Measurements from ENCODE around the gene CXXC5. TPM values are rescaled to one million over a fixed set of nuclear protein-coding genes. Genes with fewer than 3 reads are reported as not detected.

CXXC5 gene
- total and polyA plus RNA-seq, 2 experiments from 2014 or later: 81.4 to 168 TPM

DNA sequence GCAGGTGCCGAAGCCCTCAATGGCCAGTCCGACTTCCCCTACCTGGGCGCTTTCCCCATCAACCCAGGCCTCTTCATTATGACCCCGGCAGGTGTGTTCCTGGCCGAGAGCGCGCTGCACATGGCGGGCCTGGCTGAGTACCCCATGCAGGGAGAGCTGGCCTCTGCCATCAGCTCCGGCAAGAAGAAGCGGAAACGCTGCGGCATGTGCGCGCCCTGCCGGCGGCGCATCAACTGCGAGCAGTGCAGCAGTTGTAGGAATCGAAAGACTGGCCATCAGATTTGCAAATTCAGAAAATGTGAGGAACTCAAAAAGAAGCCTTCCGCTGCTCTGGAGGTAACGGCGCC lies 32.9 kb downstream of the CXXC5 start:
- Histone ChIP-seq H3K4me3 (no peak overlapping the region), H2AFZ (no peak overlapping the region), H4K20me1 (ENCODE audit: insufficient read depth) (no peaks in the 10 kb centered on the region), H3K36me3 (ENCODE audit: low read depth) (peaks cover 29% of the 10 kb centered on the region; the same call in 1 of the 2 replicates), H3K79me2 (ENCODE audit: insufficient read depth) (peaks cover 96% of the 10 kb centered on the region), H3K27ac (no peak overlapping the region), H3K9me2 (ENCODE audit: insufficient read depth) (no peaks in the 10 kb centered on the region), H3K4me1 (ENCODE audit: insufficient read depth) (peaks cover 23% of the 10 kb centered on the region), H3F3A (ENCODE audit: insufficient read depth) (peaks cover 24% of the 10 kb centered on the region), H3K4me2 (ENCODE audit: unreplicated experiment) (no peak overlapping the region), H3K9me3 (ENCODE audit: low read depth) (no peaks in the 10 kb centered on the region), H3K27me3 (replicated peaks; ENCODE audit: insufficient read depth) (no peaks in the 10 kb centered on the region), H3K9ac (no peak overlapping the region)
- TF ChIP-seq EZH2 (IDR thresholded peaks at IDR 0.05; ENCODE audit: insufficient read depth, poor library complexity, severe bottlenecking) (no peak), EZH2phosphoT487 (IDR thresholded peaks at IDR 0.05; ENCODE audit: insufficient read depth, low read depth) (no peak)
- in situ Hi-C loops (cut with MboI): no loop called here
- DNase-seq: no peak
- WGBS, 2 experiments (ENCODE audit: low coverage in 1 of 2, low lambda C conversion rate in 2 of 2, missing lambda C conversion rate in 2 of 2): 96 to 97% methylated on average over 22 of the region's 22 CpGs

DNA sequence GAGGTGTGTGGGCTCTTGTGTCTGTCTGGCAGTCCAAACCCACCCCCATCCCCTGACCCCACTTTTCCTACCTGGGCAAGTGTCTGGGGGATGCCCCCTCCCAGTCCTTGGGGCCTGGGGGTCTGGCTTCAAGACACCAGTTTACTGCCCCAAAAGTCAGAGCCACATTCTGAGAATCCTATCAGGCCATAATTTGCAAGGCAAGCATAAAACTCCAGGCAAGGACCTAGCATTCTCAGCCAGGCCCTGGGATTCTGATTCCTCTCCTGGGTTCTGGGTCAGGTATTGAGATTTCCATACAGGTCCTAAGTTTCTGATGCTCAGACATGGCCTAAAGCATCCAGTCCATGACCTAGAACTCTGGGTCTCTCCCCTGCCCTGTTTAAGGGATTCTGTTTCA lies 33.3 kb downstream of the CXXC5 start:
- DNase-seq: no peak
- H3K9ac ChIP-seq: no peak overlapping the region
- peaks cover 24% of the 10 kb centered on the region for H3F3A ChIP-seq (ENCODE audit: insufficient read depth)
- no peak overlapping the region for H3K27ac ChIP-seq
- peaks cover 23% of the 10 kb centered on the region for H3K4me1 ChIP-seq (ENCODE audit: insufficient read depth)
- TF ChIP-seq EZH2 (IDR thresholded peaks at IDR 0.05; ENCODE audit: insufficient read depth, poor library complexity, severe bottlenecking): no peak
- no peak for TF ChIP-seq EZH2phosphoT487 (IDR thresholded peaks at IDR 0.05; ENCODE audit: insufficient read depth, low read depth)
- no peaks in the 10 kb centered on the region for H3K9me2 ChIP-seq (ENCODE audit: insufficient read depth)
- in situ Hi-C loops (cut with MboI): no loop called here
- no peak overlapping the region for H3K4me2 ChIP-seq (ENCODE audit: unreplicated experiment)
- H3K4me3 ChIP-seq: no peak overlapping the region
- H3K9me3 ChIP-seq (ENCODE audit: low read depth): no peaks in the 10 kb centered on the region
- H4K20me1 ChIP-seq (ENCODE audit: insufficient read depth): no peaks in the 10 kb centered on the region
- no peaks in the 10 kb centered on the region for H3K27me3 ChIP-seq (replicated peaks; ENCODE audit: insufficient read depth)
- peaks cover 29% of the 10 kb centered on the region; the same call in 1 of the 2 replicates for H3K36me3 ChIP-seq (ENCODE audit: low read depth)
- H2AFZ ChIP-seq: no peak overlapping the region
- H3K79me2 ChIP-seq (ENCODE audit: insufficient read depth): peaks cover 98% of the 10 kb centered on the region

DNA sequence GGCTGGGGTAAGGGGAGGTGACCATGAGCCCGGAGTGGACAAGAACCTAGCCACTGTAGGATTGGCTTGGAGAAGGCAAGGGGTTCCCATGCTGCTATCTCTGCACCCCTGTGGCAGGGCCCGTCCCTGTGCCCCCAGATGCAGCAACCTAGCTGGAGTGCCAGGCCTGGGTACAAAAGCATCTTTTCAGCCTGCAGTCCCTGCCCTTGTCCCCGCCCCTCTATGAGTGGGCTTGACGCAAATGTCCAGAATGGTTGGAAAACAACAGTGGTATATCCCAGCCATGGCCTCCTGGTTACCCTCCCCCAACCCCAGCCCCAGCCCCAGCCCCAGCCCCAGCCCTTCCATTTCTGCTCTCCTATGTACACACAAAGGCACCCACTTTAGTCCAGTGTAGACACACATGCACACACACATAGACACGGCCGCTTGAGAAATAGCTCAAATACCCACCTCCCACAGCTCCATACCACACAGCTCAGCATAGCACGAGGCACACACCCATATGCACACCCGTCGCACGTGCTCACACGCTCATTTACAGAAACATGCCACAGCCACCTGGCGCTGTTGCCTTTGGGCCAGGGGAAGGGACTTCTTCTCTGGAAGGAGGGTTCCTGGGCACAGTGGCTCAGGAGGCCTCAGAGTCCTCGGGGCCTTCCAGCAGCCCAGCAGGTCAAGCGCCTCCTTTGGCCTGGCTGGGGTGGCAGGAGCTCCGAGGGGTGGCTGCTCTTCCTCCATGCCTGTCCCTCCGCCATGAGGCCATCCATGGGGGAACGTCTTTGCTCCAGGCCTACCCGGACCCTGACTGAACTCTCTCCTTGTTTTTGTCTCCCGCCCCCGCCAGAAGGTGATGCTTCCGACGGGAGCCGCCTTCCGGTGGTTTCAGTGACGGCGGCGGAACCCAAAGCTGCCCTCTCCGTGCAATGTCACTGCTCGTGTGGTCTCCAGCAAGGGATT lies 34.1 kb downstream of the CXXC5 start:
- 87 to 89% methylated on average over 27 to 29 of the region's 29 CpGs for WGBS, 2 experiments (ENCODE audit: low coverage in 1 of 2, low lambda C conversion rate in 2 of 2, missing lambda C conversion rate in 2 of 2)
- H3K79me2 ChIP-seq (ENCODE audit: insufficient read depth): peaks cover 98% of the 10 kb centered on the region

DNA sequence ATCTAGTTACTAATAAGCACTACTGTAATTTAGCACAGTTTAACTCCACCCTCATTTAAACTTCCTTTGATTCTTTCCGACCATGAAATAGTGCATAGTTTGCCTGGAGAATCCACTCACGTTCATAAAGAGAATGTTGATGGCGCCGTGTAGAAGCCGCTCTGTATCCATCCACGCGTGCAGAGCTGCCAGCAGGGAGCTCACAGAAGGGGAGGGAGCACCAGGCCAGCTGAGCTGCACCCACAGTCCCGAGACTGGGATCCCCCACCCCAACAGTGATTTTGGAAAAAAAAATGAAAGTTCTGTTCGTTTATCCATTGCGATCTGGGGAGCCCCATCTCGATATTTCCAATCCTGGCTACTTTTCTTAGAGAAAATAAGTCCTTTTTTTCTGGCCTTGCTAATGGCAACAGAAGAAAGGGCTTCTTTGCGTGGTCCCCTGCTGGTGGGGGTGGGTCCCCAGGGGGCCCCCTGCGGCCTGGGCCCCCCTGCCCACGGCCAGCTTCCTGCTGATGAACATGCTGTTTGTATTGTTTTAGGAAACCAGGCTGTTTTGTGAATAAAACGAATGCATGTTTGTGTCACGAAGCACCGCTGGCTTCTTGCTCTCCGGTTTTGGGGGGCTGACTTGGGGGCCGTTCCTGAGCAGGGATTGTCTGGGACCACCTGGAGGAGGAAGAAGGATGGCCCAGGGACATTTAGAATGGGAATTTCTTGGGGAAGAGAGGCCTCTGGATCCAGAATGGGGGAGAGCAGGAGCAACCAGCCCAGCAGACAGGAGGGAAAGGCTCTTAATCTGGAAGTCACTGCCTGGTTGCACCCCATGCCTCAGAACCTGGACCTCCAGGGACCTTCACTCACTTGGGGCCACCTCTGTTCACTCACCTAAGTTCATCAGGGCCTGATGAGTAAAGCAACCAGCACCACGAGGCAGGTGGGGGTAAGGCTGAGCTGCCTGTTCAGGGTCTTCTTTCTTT lies 35.4 kb downstream of the CXXC5 start:
- H3K9me3 ChIP-seq (ENCODE audit: low read depth): no peaks in the 10 kb centered on the region
- H3K9ac ChIP-seq: no peak overlapping the region
- no peak overlapping the region for H3K27ac ChIP-seq
- no peak for TF ChIP-seq EZH2phosphoT487 (IDR thresholded peaks at IDR 0.05; ENCODE audit: insufficient read depth, low read depth)
- no peak for TF ChIP-seq EZH2 (IDR thresholded peaks at IDR 0.05; ENCODE audit: insufficient read depth, poor library complexity, severe bottlenecking)
- no peaks in the 10 kb centered on the region for H3K9me2 ChIP-seq (ENCODE audit: insufficient read depth)
- H3K4me3 ChIP-seq: no peak overlapping the region
- peaks cover 15% of the 10 kb centered on the region for H3K4me1 ChIP-seq (ENCODE audit: insufficient read depth)
- H4K20me1 ChIP-seq (ENCODE audit: insufficient read depth): no peaks in the 10 kb centered on the region
- in situ Hi-C loops (cut with MboI): no loop called here
- no peaks in the 10 kb centered on the region for H3K27me3 ChIP-seq (replicated peaks; ENCODE audit: insufficient read depth)
- 71 to 72% methylated on average over 20 of the region's 20 CpGs for WGBS, 2 experiments (ENCODE audit: low coverage in 1 of 2, low lambda C conversion rate in 2 of 2, missing lambda C conversion rate in 2 of 2)
- DNase-seq: no peak
- peaks cover 29% of the 10 kb centered on the region; the same call in 1 of the 2 replicates for H3K36me3 ChIP-seq (ENCODE audit: low read depth)
- H2AFZ ChIP-seq: no peak overlapping the region
- peaks cover 90% of the 10 kb centered on the region for H3K79me2 ChIP-seq (ENCODE audit: insufficient read depth)
- H3K4me2 ChIP-seq (ENCODE audit: unreplicated experiment): no peak overlapping the region
- H3F3A ChIP-seq (ENCODE audit: insufficient read depth): peaks cover 24% of the 10 kb centered on the region

More for the DNA sequence above, 34.1 kb downstream of the CXXC5 start:
- Histone ChIP-seq H4K20me1 (ENCODE audit: insufficient read depth) (no peaks in the 10 kb centered on the region), H3K4me2 (ENCODE audit: unreplicated experiment) (no peak overlapping the region), H3K9me3 (ENCODE audit: low read depth) (no peaks in the 10 kb centered on the region), H3F3A (ENCODE audit: insufficient read depth) (peaks cover 24% of the 10 kb centered on the region), H3K27ac (no peak overlapping the region), H3K27me3 (replicated peaks; ENCODE audit: insufficient read depth) (no peaks in the 10 kb centered on the region), H3K4me1 (ENCODE audit: insufficient read depth) (peaks cover 23% of the 10 kb centered on the region), H3K9me2 (ENCODE audit: insufficient read depth) (no peaks in the 10 kb centered on the region), H3K36me3 (ENCODE audit: low read depth) (peaks cover 29% of the 10 kb centered on the region; the same call in 1 of the 2 replicates), H3K9ac (no peak overlapping the region), H2AFZ (no peak overlapping the region), H3K4me3 (no peak overlapping the region)
- in situ Hi-C loops (cut with MboI): no loop called here
- no peak for TF ChIP-seq EZH2 (IDR thresholded peaks at IDR 0.05; ENCODE audit: insufficient read depth, poor library complexity, severe bottlenecking)
- DNase-seq: no peak

All from GM23248 (cell line).